GM19240 (cell line): ENCODE results near the gene ITPR3.
A peak's percentile ranks its signal among the peaks of the same experiment; 100 is the strongest.
"Not testable (repeated sequence)": the region's sequence is repeated elsewhere in the genome, so short reads cannot be mapped to it uniquely, and the experiment has no call there.

Source experiments
- DNase-seq: peaks from one replicate; pipeline ENCODE4 v3.0.0; 2011; ENCODE audit warnings: low spot score; ENCODE audit not compliant: insufficient read length

The ITPR3 gene

GRCh38 chr6:33610779-33611732 lies 10.1 kb upstream of the ITPR3 start:
- no peak for DNase-seq

GRCh38 chr6:33613146-33613794 lies 7.9 kb upstream of the ITPR3 start:
- DNase-seq, result no peak

- no peak for DNase-seq
Observed at GRCh38 chr6:33613795-33614168, 7.3 kb upstream of the ITPR3 start.

- no peak for DNase-seq
Observed at GRCh38 chr6:33616113-33616512, 5.0 kb upstream of the ITPR3 start.

- DNase-seq, result no peak
Observed at GRCh38 chr6:33616913-33617312, 4.2 kb upstream of the ITPR3 start.

GRCh38 chr6:33619166-33619840 lies 1.8 kb upstream of the ITPR3 start:
- DNase-seq, result no peak

- no peak for DNase-seq
Observed at GRCh38 chr6:33620158-33620855, 815 bp upstream of the ITPR3 start.

GRCh38 chr6:33621711-33622388 lies 728 bp downstream of the ITPR3 start:
- DNase-seq, result no peak

GRCh38 chr6:33622456-33623431 lies 1.6 kb downstream of the ITPR3 start:
- no peak for DNase-seq

- DNase-seq, result no peak
Observed at GRCh38 chr6:33623895-33624381, 2.8 kb downstream of the ITPR3 start.

GRCh38 chr6:33624856-33625255 lies 3.7 kb downstream of the ITPR3 start:
- DNase-seq, result no peak

- DNase-seq, result no peak
Observed at GRCh38 chr6:33627876-33628275, 6.8 kb downstream of the ITPR3 start.

GRCh38 chr6:33628401-33628964 lies 7.4 kb downstream of the ITPR3 start:
- DNase-seq, result no peak

GRCh38 chr6:33630014-33630413 lies 8.9 kb downstream of the ITPR3 start:
- no peak for DNase-seq

- not testable (repeated sequence) for DNase-seq
Observed at GRCh38 chr6:33631521-33631920, 10.4 kb downstream of the ITPR3 start.

- DNase-seq, result no peak
Observed at GRCh38 chr6:33631971-33632557, 10.9 kb downstream of the ITPR3 start.

GRCh38 chr6:33632558-33633039 lies 11.5 kb downstream of the ITPR3 start:
- peak; percentile 67 for DNase-seq

- no peak for DNase-seq
Observed at GRCh38 chr6:33633084-33633461, 12.0 kb downstream of the ITPR3 start.
